Skeletal muscle tissue (tissue), 1 donor: ENCODE results near the gene PHGDH. TPM values are rescaled to one million over a fixed set of nuclear protein-coding genes. Genes with fewer than 3 reads are reported as not detected.

Source experiments
- total RNA-seq: library from RNA; depleted of rRNA; stranded (reverse); fragments of >200 nt; gene quantifications from one replicate; pipeline ENCODE4 v1.2.3, GENCODE V29; 2014

The PHGDH gene
- total RNA-seq, 1 donor from 2014 or later = 50.1 TPM

Other genes with a start within 250 kb of the PHGDH start
- gene HSD3B1, start 204.7 kb upstream of the PHGDH start, total RNA-seq = not detected
- gene ZNF697, start 63.7 kb upstream of the PHGDH start, total RNA-seq = 13.6 TPM
- gene HMGCS2, start 57.0 kb downstream of the PHGDH start, total RNA-seq = 2.1 TPM
- not detected for gene REG4, start 99.5 kb downstream of the PHGDH start, total RNA-seq
- not detected for gene ADAM30, start 184.6 kb downstream of the PHGDH start, total RNA-seq